Neural cell (in vitro differentiated cells): ENCODE data around the gene VIM.

ENCODE experiments used
- CTCF ChIP-seq: fragments of 450-650 bp; IDR thresholded peaks from 2 replicates; pipeline ENCODE4 v1.5.1; 2014; ENCODE audit warnings: antibody characterized with exemption, mild to moderate bottlenecking, moderate library complexity; ENCODE audit not compliant: poor library complexity, severe bottlenecking
- EZH2 ChIP-seq: fragments of 200-600, 300-800 bp; shearing (Covaris generic), sonication (generic); IDR thresholded peaks from 2 replicates; pipeline ENCODE4 v1.6.1; 2014; ENCODE audit warnings: antibody characterized with exemption, low read length, borderline replicate concordance, mild to moderate bottlenecking; ENCODE audit not compliant: insufficient read depth, poor library complexity, severe bottlenecking
- POLR2AphosphoS5 ChIP-seq: IDR thresholded peaks from 2 replicates; pipeline ENCODE4 v1.6.1; 2012
- REST ChIP-seq: IDR thresholded peaks from 2 replicates; pipeline ENCODE4 v1.6.1; 2012; ENCODE audit warnings: borderline replicate concordance
- SMC3 ChIP-seq: fragments of 450-650 bp; conservative IDR thresholded peaks from 2 replicates; pipeline ENCODE4 v1.6.1; 2014; ENCODE audit warnings: antibody characterized with exemption, mild to moderate bottlenecking, moderate library complexity; ENCODE audit not compliant: poor library complexity

- TF ChIP-seq CTCF (no peak), POLR2AphosphoS5 (no peak), EZH2 (no peak), REST (no peak), SMC3 (no peak)
Measured at GRCh38 chr10:17239345-17240085, 11.5 kb downstream of the VIM start.
